Measurements from ENCODE around the gene ZNF146.
"Not testable (repeated sequence)": the region's sequence is repeated elsewhere in the genome, so short reads cannot be mapped to it uniquely, and the experiment has no call there.

Gene ZNF146

GRCh38 chr19:36214386-36215275, at the start of gene ZNF146, which contains the start of gene ZNF565:
ZNF146 (plus strand) TSS chr19:36215106; CDS start chr19:36236441, 21,335 bp downstream.
ZNF565 (minus strand) TSS chr19:36214665; CDS start chr19:36201985, 12,680 bp downstream.
- H3K4me1 Mint-ChIP-seq: peaks cover 32% of the 10 kb centered on the region
- DNase-seq (peak; percentile 97), ATAC-seq (peak; percentile 95)
- H3K27ac Mint-ChIP-seq: no peak within 1 kb of the TSS
- H3K9me3 Mint-ChIP-seq: no peaks in the 10 kb centered on the region
- H3K36me3 Mint-ChIP-seq (ENCODE audit: low read depth): peaks cover 20% of the 10 kb centered on the region
- H3K27me3 Mint-ChIP-seq: no peaks in the 10 kb centered on the region
- H3K4me3 Mint-ChIP-seq: no peak within 1 kb of the TSS

- no peak for DNase-seq
Observed at GRCh38 chr19:36169084-36169760, 45.7 kb upstream of the ZNF146 start.

GRCh38 chr19:36172852-36173251, 42.1 kb upstream of the ZNF146 start:
- H3K9me3 Mint-ChIP-seq: no peaks in the 10 kb centered on the region
- peaks cover 6% of the 10 kb centered on the region for H3K4me1 Mint-ChIP-seq
- H3K36me3 Mint-ChIP-seq (ENCODE audit: low read depth): no peaks in the 10 kb centered on the region
- no peak overlapping the region for H3K27ac Mint-ChIP-seq
- H3K4me3 Mint-ChIP-seq: no peak overlapping the region
- DNase-seq (no peak), ATAC-seq (no peak)
- H3K27me3 Mint-ChIP-seq: no peaks in the 10 kb centered on the region

More at GRCh38 chr19:36169084-36169760, 45.7 kb upstream of the ZNF146 start:
- peaks cover 4% of the 10 kb centered on the region for H3K4me1 Mint-ChIP-seq
- no peaks in the 10 kb centered on the region for H3K27me3 Mint-ChIP-seq
- no peak overlapping the region for H3K27ac Mint-ChIP-seq
- H3K4me3 Mint-ChIP-seq: no peak overlapping the region
- no peak for ATAC-seq
- no peaks in the 10 kb centered on the region for H3K36me3 Mint-ChIP-seq (ENCODE audit: low read depth)
- H3K9me3 Mint-ChIP-seq: no peaks in the 10 kb centered on the region

GRCh38 chr19:36173846-36174245, 41.1 kb upstream of the ZNF146 start:
- H3K27me3 Mint-ChIP-seq; ATAC-seq; H3K36me3 Mint-ChIP-seq (ENCODE audit: low read depth); H3K4me1 Mint-ChIP-seq; DNase-seq; H3K27ac Mint-ChIP-seq; H3K9me3 Mint-ChIP-seq; H3K4me3 Mint-ChIP-seq: not testable (repeated sequence)

- ATAC-seq; DNase-seq; H3K4me3 Mint-ChIP-seq; H3K27ac Mint-ChIP-seq; H3K27me3 Mint-ChIP-seq; H3K36me3 Mint-ChIP-seq (ENCODE audit: low read depth); H3K9me3 Mint-ChIP-seq; H3K4me1 Mint-ChIP-seq: not testable (repeated sequence)
Observed at GRCh38 chr19:36179077-36179476, 35.8 kb upstream of the ZNF146 start.

- Mint-ChIP-seq H3K4me3 (no peak overlapping the region), H3K9me3 (no peaks in the 10 kb centered on the region), H3K36me3 (ENCODE audit: low read depth) (peaks cover 1% of the 10 kb centered on the region), H3K4me1 (no peaks in the 10 kb centered on the region), H3K27me3 (no peaks in the 10 kb centered on the region), H3K27ac (no peak overlapping the region)
- DNase-seq (no peak), ATAC-seq (no peak)
Observed at GRCh38 chr19:36182612-36183244, 32.2 kb upstream of the ZNF146 start.

- DNase-seq: no peak
- Mint-ChIP-seq H3K9me3 (no peaks in the 10 kb centered on the region), H3K27ac (no peak overlapping the region), H3K36me3 (ENCODE audit: low read depth) (peaks cover 1% of the 10 kb centered on the region), H3K27me3 (no peaks in the 10 kb centered on the region), H3K4me1 (no peaks in the 10 kb centered on the region), H3K4me3 (no peak overlapping the region)
- no peak for ATAC-seq
Observed at GRCh38 chr19:36183245-36183628, 31.7 kb upstream of the ZNF146 start.

- not testable (repeated sequence) for H3K27ac Mint-ChIP-seq; ATAC-seq; DNase-seq; H3K4me3 Mint-ChIP-seq; H3K27me3 Mint-ChIP-seq; H3K36me3 Mint-ChIP-seq (ENCODE audit: low read depth); H3K9me3 Mint-ChIP-seq; H3K4me1 Mint-ChIP-seq
Observed at GRCh38 chr19:36186722-36187121, 28.2 kb upstream of the ZNF146 start.

GRCh38 chr19:36196249-36196648, 18.7 kb upstream of the ZNF146 start:
- peaks cover 9% of the 10 kb centered on the region for H3K36me3 Mint-ChIP-seq (ENCODE audit: low read depth)
- no peak for DNase-seq
- no peaks in the 10 kb centered on the region for H3K9me3 Mint-ChIP-seq
- H3K4me1 Mint-ChIP-seq: no peaks in the 10 kb centered on the region
- ATAC-seq: no peak
- H3K4me3 Mint-ChIP-seq: no peak overlapping the region
- H3K27ac Mint-ChIP-seq: no peak overlapping the region
- no peaks in the 10 kb centered on the region for H3K27me3 Mint-ChIP-seq

GRCh38 chr19:36198119-36198518, 16.8 kb upstream of the ZNF146 start:
- no peak for DNase-seq
- H3K27me3 Mint-ChIP-seq: no peaks in the 10 kb centered on the region
- H3K27ac Mint-ChIP-seq: no peak overlapping the region
- H3K36me3 Mint-ChIP-seq (ENCODE audit: low read depth): peaks cover 6% of the 10 kb centered on the region
- no peaks in the 10 kb centered on the region for H3K9me3 Mint-ChIP-seq
- ATAC-seq: no peak
- no peaks in the 10 kb centered on the region for H3K4me1 Mint-ChIP-seq
- no peak overlapping the region for H3K4me3 Mint-ChIP-seq

GRCh38 chr19:36201684-36202083, 13.2 kb upstream of the ZNF146 start:
- Mint-ChIP-seq H3K4me3 (no peak overlapping the region), H3K27me3 (no peaks in the 10 kb centered on the region), H3K27ac (no peak overlapping the region), H3K4me1 (no peaks in the 10 kb centered on the region), H3K36me3 (ENCODE audit: low read depth) (peaks cover 4% of the 10 kb centered on the region), H3K9me3 (no peaks in the 10 kb centered on the region)
- no peak for DNase-seq
- ATAC-seq: no peak

- no peaks in the 10 kb centered on the region for H3K9me3 Mint-ChIP-seq
Observed at GRCh38 chr19:36203293-36203692, 11.6 kb upstream of the ZNF146 start.

GRCh38 chr19:36207605-36208252, 7.2 kb upstream of the ZNF146 start:
- Mint-ChIP-seq H3K4me1 (no peaks in the 10 kb centered on the region), H3K27me3 (no peaks in the 10 kb centered on the region), H3K4me3 (no peak overlapping the region), H3K27ac (no peak overlapping the region), H3K9me3 (no peaks in the 10 kb centered on the region), H3K36me3 (ENCODE audit: low read depth) (no peaks in the 10 kb centered on the region)
- DNase-seq: no peak
- ATAC-seq: no peak

More at GRCh38 chr19:36203293-36203692, 11.6 kb upstream of the ZNF146 start:
- ATAC-seq (no peak), DNase-seq (no peak)
- no peaks in the 10 kb centered on the region for H3K27me3 Mint-ChIP-seq
- H3K36me3 Mint-ChIP-seq (ENCODE audit: low read depth): peaks cover 3% of the 10 kb centered on the region
- H3K27ac Mint-ChIP-seq: no peak overlapping the region
- no peaks in the 10 kb centered on the region for H3K4me1 Mint-ChIP-seq
- no peak overlapping the region for H3K4me3 Mint-ChIP-seq

- H3K9me3 Mint-ChIP-seq: no peaks in the 10 kb centered on the region
- no peaks in the 10 kb centered on the region for H3K27me3 Mint-ChIP-seq
- DNase-seq: no peak
- H3K4me3 Mint-ChIP-seq: no peak overlapping the region
- H3K36me3 Mint-ChIP-seq (ENCODE audit: low read depth): no peaks in the 10 kb centered on the region
- H3K4me1 Mint-ChIP-seq: peaks cover 3% of the 10 kb centered on the region
- no peak overlapping the region for H3K27ac Mint-ChIP-seq
- no peak for ATAC-seq
Observed at GRCh38 chr19:36209372-36209771, 5.5 kb upstream of the ZNF146 start.

All from activated naive CD8-positive, alpha-beta T cell treated with anti-CD3 and anti-CD28 coated beads, Interleukin-2, amount 50 U/mL, for 24 hours (primary cell).